Trophoblast cell (in vitro differentiated cells and primary cell): ENCODE results near the gene TRIML2.
"Not testable (repeated sequence)": the region's sequence is repeated elsewhere in the genome, so short reads cannot be mapped to it uniquely, and the experiment has no call there.

Experiments
- DNase-seq, 2 donors: peaks; one replicate each; pipeline ENCODE4 v3.0.0-alpha.2; 2016
- H2AFZ ChIP-seq: 2 replicates; pipeline ENCODE4 v1.6.1; 2013; ENCODE audit warnings: low read length, moderate library complexity, mild to moderate bottlenecking; ENCODE audit not compliant: insufficient read depth, poor library complexity
- H2AK5ac ChIP-seq: 2 replicates; pipeline ENCODE4 v1.6.1; 2013; ENCODE audit warnings: mild to moderate bottlenecking, low read length
- H2BK120ac ChIP-seq: 2 replicates; pipeline ENCODE4 v1.6.1; 2013; ENCODE audit warnings: low read length, mild to moderate bottlenecking, moderate library complexity; ENCODE audit not compliant: insufficient read depth, poor library complexity
- H2BK12ac ChIP-seq: 2 replicates; pipeline ENCODE4 v1.6.1; 2013; ENCODE audit warnings: mild to moderate bottlenecking, low read length, moderate library complexity
- H2BK5ac ChIP-seq: 2 replicates; pipeline ENCODE4 v1.6.1; 2013; ENCODE audit warnings: low read length, low read depth, moderate library complexity, mild to moderate bottlenecking; ENCODE audit not compliant: poor library complexity
- H3K14ac ChIP-seq: 2 replicates; pipeline ENCODE4 v1.6.1; 2013; ENCODE audit warnings: mild to moderate bottlenecking, low read length
- H3K18ac ChIP-seq: 2 replicates; pipeline ENCODE4 v1.6.1; 2013; ENCODE audit warnings: mild to moderate bottlenecking, low read length
- H3K23ac ChIP-seq: 2 replicates; pipeline ENCODE4 v1.6.1; 2013; ENCODE audit warnings: low read length
- H3K27ac ChIP-seq: 2 replicates; pipeline ENCODE4 v1.5.1; 2013; ENCODE audit warnings: low read depth, mild to moderate bottlenecking, inconsistent platforms, low read length, moderate library complexity
- H3K27me3 ChIP-seq: 2 replicates; pipeline ENCODE4 v1.6.1; 2013; ENCODE audit warnings: inconsistent platforms, mild to moderate bottlenecking, low read length, moderate library complexity; ENCODE audit not compliant: insufficient read depth
- H3K36me3 ChIP-seq, 2 experiments: 1 replicate in 1 of 2; 2 replicates in 1 of 2; pipeline ENCODE4 v1.6.1; 2013; ENCODE audit warnings: low read length in 2 of 2, mild to moderate bottlenecking in 2 of 2, moderate library complexity in 1 of 2; ENCODE audit not compliant: insufficient read depth in 2 of 2, control insufficient read depth in 1 of 2
- H3K4ac ChIP-seq: 2 replicates; pipeline ENCODE4 v1.6.1; 2013; ENCODE audit warnings: low read depth, mild to moderate bottlenecking, low read length, moderate library complexity
- H3K4me1 ChIP-seq, 2 experiments: 1 replicate in 1 of 2; 2 replicates in 1 of 2; pipeline ENCODE4 v1.6.1; 2013; ENCODE audit warnings: low read length in 2 of 2, mild to moderate bottlenecking in 2 of 2, moderate library complexity in 1 of 2; ENCODE audit not compliant: insufficient read depth in 2 of 2, control insufficient read depth in 1 of 2
- H3K4me2 ChIP-seq: 2 replicates; pipeline ENCODE4 v1.6.1; 2013; ENCODE audit warnings: inconsistent platforms, mild to moderate bottlenecking, low read length, moderate library complexity
- H3K4me3 ChIP-seq: 2 replicates; pipeline ENCODE4 v1.5.1; 2013; ENCODE audit warnings: mild to moderate bottlenecking, low read depth, low read length, inconsistent platforms
- H3K79me1 ChIP-seq: one replicate; pipeline ENCODE4 v1.6.1; 2013; ENCODE audit warnings: low read length
- H3K79me2 ChIP-seq: 2 replicates; pipeline ENCODE4 v1.6.1; 2013; ENCODE audit warnings: low read length, mild to moderate bottlenecking; ENCODE audit not compliant: control insufficient read depth, insufficient read depth, poor library complexity
- H3K9ac ChIP-seq: 2 replicates; pipeline ENCODE4 v1.6.1; 2013; ENCODE audit warnings: mild to moderate bottlenecking, low read length
- H3K9me3 ChIP-seq: 2 replicates; pipeline ENCODE4 v1.6.1; 2013; ENCODE audit warnings: low read depth, mild to moderate bottlenecking, control low read depth, inconsistent platforms, low read length; ENCODE audit not compliant: insufficient read depth
- H4K12ac ChIP-seq: 2 replicates; pipeline ENCODE4 v1.6.1; 2013; ENCODE audit warnings: low read depth, mild to moderate bottlenecking, low read length, moderate library complexity
- H4K8ac ChIP-seq: 2 replicates; pipeline ENCODE4 v1.6.1; 2013; ENCODE audit warnings: low read depth, mild to moderate bottlenecking, low read length, moderate library complexity
- H4K91ac ChIP-seq: one replicate; pipeline ENCODE4 v1.6.1; 2013; ENCODE audit warnings: low read depth, mild to moderate bottlenecking, low read length, moderate library complexity
- WGBS: extraction: QIAGEN DNeasy Blood & Tissue Kit; methylation state at CpG from one replicate; pipeline ENCODE4 v1.1.7; 2013; ENCODE audit warnings: missing lambda C conversion rate; ENCODE audit not compliant: insufficient read length, insufficient coverage; ENCODE audit errors: extremely low coverage; 5-methylcytosine and 5-hydroxymethylcytosine counted together

TRIML2 gene

GRCh38 chr4:188053302-188053701, 56.1 kb downstream of the TRIML2 start:
- no peak overlapping the region for H3K4ac ChIP-seq
- DNase-seq = no peak
- no CpG with 5 or more reads among the region's 9 CpGs for WGBS
- H3K23ac ChIP-seq = no peak overlapping the region
- no peaks in the 10 kb centered on the region for H3K9me3 ChIP-seq
- no peak overlapping the region for H3K9ac ChIP-seq
- H3K14ac ChIP-seq = no peak overlapping the region
- H4K8ac ChIP-seq = no peak overlapping the region
- H2BK5ac ChIP-seq = no peak overlapping the region
- H2AK5ac ChIP-seq = no peak overlapping the region
- no peaks in the 10 kb centered on the region for H3K36me3 ChIP-seq
- H2BK12ac ChIP-seq = no peak overlapping the region
- H2BK120ac ChIP-seq = no peak overlapping the region
- H3K4me1 ChIP-seq = no peaks in the 10 kb centered on the region
- H4K91ac ChIP-seq = no peak overlapping the region
- no peak overlapping the region for H4K12ac ChIP-seq
- H3K79me1 ChIP-seq = no peaks in the 10 kb centered on the region
- no peak overlapping the region for H3K4me3 ChIP-seq
- H3K27me3 ChIP-seq = no peaks in the 10 kb centered on the region
- no peak overlapping the region for H3K18ac ChIP-seq
- no peak overlapping the region for H2AFZ ChIP-seq
- H3K4me2 ChIP-seq = no peak overlapping the region
- no peaks in the 10 kb centered on the region for H3K79me2 ChIP-seq
- no peak overlapping the region for H3K27ac ChIP-seq

DNA sequence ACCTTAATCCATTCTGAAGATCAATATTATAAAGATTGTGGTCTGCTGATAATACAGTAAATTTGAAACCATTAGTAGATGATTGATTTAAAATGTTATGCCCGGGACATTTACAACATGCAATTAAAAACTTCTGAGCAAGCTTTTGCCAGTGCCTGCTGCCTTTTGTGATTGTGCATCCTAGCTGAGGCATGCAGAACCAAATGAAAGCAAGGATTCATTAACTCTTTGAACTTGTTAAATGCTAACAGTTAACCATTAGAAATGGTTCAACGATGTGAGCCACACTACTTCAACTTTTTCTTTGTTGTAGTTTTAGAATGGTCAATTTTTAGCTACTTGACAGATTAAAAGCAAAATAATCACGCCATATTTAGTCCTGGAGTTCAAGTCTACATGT, 62.7 kb downstream of the TRIML2 start:
- Histone ChIP-seq H2BK120ac (no peak overlapping the region), H3K4ac (no peak overlapping the region), H3K27ac (no peak overlapping the region), H3K27me3 (no peaks in the 10 kb centered on the region), H3K4me3 (no peak overlapping the region), H3K23ac (no peak overlapping the region), H4K91ac (no peak overlapping the region), H3K9me3 (no peaks in the 10 kb centered on the region), H3K4me1 (peaks cover 0 to 4% of the 10 kb centered on the region in 2 experiments), H3K4me2 (no peak overlapping the region), H3K14ac (no peak overlapping the region), H3K79me1 (no peaks in the 10 kb centered on the region), H2BK5ac (no peak overlapping the region), H2AFZ (no peak overlapping the region), H2BK12ac (no peak overlapping the region), H3K9ac (no peak overlapping the region), H4K12ac (no peak overlapping the region), H2AK5ac (no peak overlapping the region), H4K8ac (no peak overlapping the region), H3K18ac (no peak overlapping the region), H3K36me3 (no peaks in the 10 kb centered on the region), H3K79me2 (no peaks in the 10 kb centered on the region)
- WGBS = no CpG with 5 or more reads among the region's 3 CpGs
- DNase-seq = no peak

GRCh38 chr4:188045461-188045860, 63.9 kb downstream of the TRIML2 start:
- not testable (repeated sequence) for H2BK12ac ChIP-seq, H4K12ac ChIP-seq, H4K8ac ChIP-seq, H3K36me3 ChIP-seq, H3K9me3 ChIP-seq, DNase-seq, H3K14ac ChIP-seq, H3K23ac ChIP-seq, H2BK5ac ChIP-seq, H3K4me3 ChIP-seq, H3K27me3 ChIP-seq, H3K18ac ChIP-seq, H3K4me2 ChIP-seq, H3K9ac ChIP-seq, H3K79me2 ChIP-seq, H4K91ac ChIP-seq, H3K79me1 ChIP-seq, H3K27ac ChIP-seq, H3K4ac ChIP-seq, H3K4me1 ChIP-seq, H2AK5ac ChIP-seq, H2AFZ ChIP-seq, H2BK120ac ChIP-seq
- no CpG with 5 or more reads among the region's 10 CpGs for WGBS

DNA sequence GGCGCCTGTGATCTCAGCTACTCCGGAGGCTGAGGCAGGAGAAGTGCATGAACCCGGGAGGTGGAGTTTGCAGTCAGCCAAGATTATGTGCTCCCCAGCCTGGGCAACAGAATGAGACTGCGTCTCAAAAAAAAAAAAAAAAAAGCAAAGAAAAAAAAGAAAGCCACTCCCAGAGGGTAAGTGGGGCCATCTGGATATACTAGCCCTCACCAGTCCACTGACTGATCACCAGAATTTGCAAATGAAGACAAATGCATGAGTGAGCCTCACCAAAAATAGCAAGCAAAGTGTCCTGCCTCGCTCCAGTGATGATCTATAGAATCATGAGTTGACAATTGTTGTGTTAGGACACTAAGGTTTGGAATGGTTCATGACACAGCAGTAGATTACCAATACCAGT, 66.2 kb downstream of the TRIML2 start:
- Histone ChIP-seq H2BK5ac (no peak overlapping the region), H4K12ac (no peak overlapping the region), H2BK12ac (no peak overlapping the region), H3K27ac (no peak overlapping the region), H4K91ac (no peak overlapping the region), H3K79me2 (no peaks in the 10 kb centered on the region), H3K9ac (no peak overlapping the region), H4K8ac (no peak overlapping the region), H3K14ac (no peak overlapping the region), H3K27me3 (no peaks in the 10 kb centered on the region), H3K4ac (no peak overlapping the region), H3K79me1 (no peaks in the 10 kb centered on the region), H2AFZ (no peak overlapping the region), H3K4me3 (no peak overlapping the region), H3K4me2 (no peak overlapping the region), H3K18ac (no peak overlapping the region), H3K36me3 (no peaks in the 10 kb centered on the region), H2AK5ac (no peak overlapping the region), H3K4me1 (peaks cover 0 to 4% of the 10 kb centered on the region in 2 experiments), H3K23ac (no peak overlapping the region), H3K9me3 (no peaks in the 10 kb centered on the region), H2BK120ac (no peak overlapping the region)
- DNase-seq = no peak
- no CpG with 5 or more reads among the region's 5 CpGs for WGBS
